ENCODE results near the gene SMARCE1. TPM values are rescaled to one million over a fixed set of nuclear protein-coding genes. Genes with fewer than 3 reads are reported as not detected.

Gene SMARCE1
- total and polyA plus RNA-seq, 9 of the 15 experiments (the other 6 are each of a cell fraction or from before 2014, with no cell fraction given) = 64.1 to 142 (median 114) TPM

DNA sequence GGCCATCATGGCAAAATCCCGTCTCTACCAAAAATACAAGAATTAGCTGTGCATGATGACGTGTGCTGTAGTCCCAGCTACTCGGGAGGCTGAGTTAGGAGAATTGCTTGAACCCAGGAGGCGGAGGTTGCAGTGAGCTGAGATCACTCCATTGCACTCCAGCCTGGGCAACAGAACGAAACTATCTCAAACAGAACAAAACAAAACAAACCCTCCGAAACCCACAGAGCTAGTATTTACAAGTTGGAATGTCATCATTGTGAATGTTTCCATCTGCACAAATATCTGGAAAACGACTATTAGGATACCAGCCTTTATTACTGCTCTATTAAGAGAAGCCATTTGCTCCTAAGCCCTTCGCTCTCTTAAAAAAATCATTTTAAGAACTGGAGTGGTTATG lies 26.0 kb downstream of the SMARCE1 start:
- Histone ChIP-seq H3K27me3 (ENCODE audit: control insufficient read depth in 2 of 2, insufficient read depth in 2 of 2, low read length in 2 of 2) (peaks cover 17 to 31% of the 10 kb centered on the region in 2 experiments), H3K9me3 (replicated peaks; ENCODE audit: control insufficient read depth, insufficient read depth, low read depth, low read length) (no peaks in the 10 kb centered on the region), H4K20me1 (replicated peaks; ENCODE audit: control insufficient read depth, insufficient read depth, low read length) (no peaks in the 10 kb centered on the region), H3K4me2 (ENCODE audit: insufficient read depth, low read length) (no peak overlapping the region), H3K4me3 (no peak overlapping the region), H2AFZ (ENCODE audit: low read depth, low read length) (no peak overlapping the region), H3K36me3 (ENCODE audit: control insufficient read depth, insufficient read depth, low read length) (no peaks in the 10 kb centered on the region), H3K9ac (ENCODE audit: insufficient read depth in 1 of 2, low read depth in 2 of 2, low read length in 2 of 2) (no peak overlapping the region), H3K4me1 (replicated peaks in 1 of 2; ENCODE audit: control insufficient read depth in 2 of 2, insufficient read depth in 2 of 2, low read length in 2 of 2) (no peaks in the 10 kb centered on the region), H3K9me1 (ENCODE audit: control insufficient read depth, insufficient read depth, low read length) (no peaks in the 10 kb centered on the region), H3K79me2 (ENCODE audit: control insufficient read depth, insufficient read depth, low read length) (no peaks in the 10 kb centered on the region), H3K27ac (ENCODE audit: extremely low read depth, low read depth, low read length) (no peak overlapping the region)
- no TSS peak for BruUV-seq (replicated peaks)
- 13% methylated on average over 8 of the region's 8 CpGs for WGBS (ENCODE audit: insufficient coverage, low coverage, missing lambda C conversion rate)
- CTCF ChIA-PET (ENCODE audit: low intra/inter-chr PET ratio) = no interaction called here
- intact Hi-C loops (cut with micrococcal nuclease) = loop anchor here (2.0 kb wide), 1 partner anchor 169 kb away; no protein-coding TSS in a partner anchor
- FAIRE-seq = no peak
- DNase-seq (ENCODE audit: extremely low read depth in 1 of 4, low spot score in 3 of 4) = no peak
- POLR2A ChIA-PET = no interaction called here
- ATAC-seq = no peak
- TF ChIP-seq NR3C1 (CRISPR knock-in tag; IDR thresholded peaks at IDR 0.05) (no peak), THRB (CRISPR knock-in tag; conservative IDR thresholded peaks at IDR 0.05) (no peak), EWSR1 (IDR thresholded peaks at IDR 0.05; ENCODE audit: borderline replicate concordance, low read depth, partially characterized antibody) (no peak), FOXA1 (IDR thresholded peaks at IDR 0.05; ENCODE audit: borderline replicate concordance) (no peak), POLR2B (IDR thresholded peaks at IDR 0.05; ENCODE audit: low read depth, partially characterized antibody) (no peak), TARDBP (IDR thresholded peaks at IDR 0.05) (no peak), RCOR1 (IDR thresholded peaks at IDR 0.05; ENCODE audit: borderline replicate concordance in 1 of 2, low read depth in 2 of 2, low read length in 2 of 2) (no peak), MYNN (IDR thresholded peaks at IDR 0.05) (no peak), MYNN (CRISPR knock-in tag; IDR thresholded peaks at IDR 0.05) (no peak), MBD2 (IDR thresholded peaks at IDR 0.05; ENCODE audit: borderline replicate concordance, low read depth) (no peak), ZNF511 (CRISPR knock-in tag; IDR thresholded peaks at IDR 0.05) (no peak), BRCA1 (IDR thresholded peaks at IDR 0.05) (no peak), BRCA1 (CRISPR knock-in tag; IDR thresholded peaks at IDR 0.05) (no peak), SRSF1 (IDR thresholded peaks at IDR 0.05; ENCODE audit: low read depth, low read length) (no peak), IRF9 (tag; IDR thresholded peaks at IDR 0.05) (no peak)
- TF ChIP-seq, protein P1, sequence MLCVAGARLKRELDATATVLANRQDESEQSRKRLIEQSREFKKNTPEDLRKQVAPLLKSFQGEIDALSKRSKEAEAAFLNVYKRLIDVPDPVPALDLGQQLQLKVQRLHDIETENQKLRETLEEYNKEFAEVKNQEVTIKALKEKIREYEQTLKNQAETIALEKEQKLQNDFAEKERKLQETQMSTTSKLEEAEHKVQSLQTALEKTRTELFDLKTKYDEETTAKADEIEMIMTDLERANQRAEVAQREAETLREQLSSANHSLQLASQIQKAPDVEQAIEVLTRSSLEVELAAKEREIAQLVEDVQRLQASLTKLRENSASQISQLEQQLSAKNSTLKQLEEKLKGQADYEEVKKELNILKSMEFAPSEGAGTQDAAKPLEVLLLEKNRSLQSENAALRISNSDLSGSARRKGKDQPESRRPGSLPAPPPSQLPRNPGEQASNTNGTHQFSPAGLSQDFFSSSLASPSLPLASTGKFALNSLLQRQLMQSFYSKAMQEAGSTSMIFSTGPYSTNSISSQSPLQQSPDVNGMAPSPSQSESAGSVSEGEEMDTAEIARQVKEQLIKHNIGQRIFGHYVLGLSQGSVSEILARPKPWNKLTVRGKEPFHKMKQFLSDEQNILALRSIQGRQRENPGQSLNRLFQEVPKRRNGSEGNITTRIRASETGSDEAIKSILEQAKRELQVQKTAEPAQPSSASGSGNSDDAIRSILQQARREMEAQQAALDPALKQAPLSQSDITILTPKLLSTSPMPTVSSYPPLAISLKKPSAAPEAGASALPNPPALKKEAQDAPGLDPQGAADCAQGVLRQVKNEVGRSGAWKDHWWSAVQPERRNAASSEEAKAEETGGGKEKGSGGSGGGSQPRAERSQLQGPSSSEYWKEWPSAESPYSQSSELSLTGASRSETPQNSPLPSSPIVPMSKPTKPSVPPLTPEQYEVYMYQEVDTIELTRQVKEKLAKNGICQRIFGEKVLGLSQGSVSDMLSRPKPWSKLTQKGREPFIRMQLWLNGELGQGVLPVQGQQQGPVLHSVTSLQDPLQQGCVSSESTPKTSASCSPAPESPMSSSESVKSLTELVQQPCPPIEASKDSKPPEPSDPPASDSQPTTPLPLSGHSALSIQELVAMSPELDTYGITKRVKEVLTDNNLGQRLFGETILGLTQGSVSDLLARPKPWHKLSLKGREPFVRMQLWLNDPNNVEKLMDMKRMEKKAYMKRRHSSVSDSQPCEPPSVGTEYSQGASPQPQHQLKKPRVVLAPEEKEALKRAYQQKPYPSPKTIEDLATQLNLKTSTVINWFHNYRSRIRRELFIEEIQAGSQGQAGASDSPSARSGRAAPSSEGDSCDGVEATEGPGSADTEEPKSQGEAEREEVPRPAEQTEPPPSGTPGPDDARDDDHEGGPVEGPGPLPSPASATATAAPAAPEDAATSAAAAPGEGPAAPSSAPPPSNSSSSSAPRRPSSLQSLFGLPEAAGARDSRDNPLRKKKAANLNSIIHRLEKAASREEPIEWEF (CRISPR knock-in tag; IDR thresholded peaks at IDR 0.05) = no peak
- in situ Hi-C loops (cut with MboI) = loop anchor here (25.0 kb wide), 1 partner anchor 1041 kb away; no protein-coding TSS in a partner anchor
